VCaP (cell line): ENCODE measurements around the gene RHOT1.

Experiments used
- H3K27ac ChIP-seq: fragments of 450-650 bp; 2 replicates; pipeline ENCODE4 v1.5.1; 2017
- TF ChIP-seq, protein P1 (sequence below): fragments of 450-650 bp; conservative IDR thresholded peaks from 2 replicates; pipeline ENCODE4 v1.5.1; 2017; ENCODE audit warnings: mild to moderate bottlenecking, moderate library complexity

Gene RHOT1

DNA sequence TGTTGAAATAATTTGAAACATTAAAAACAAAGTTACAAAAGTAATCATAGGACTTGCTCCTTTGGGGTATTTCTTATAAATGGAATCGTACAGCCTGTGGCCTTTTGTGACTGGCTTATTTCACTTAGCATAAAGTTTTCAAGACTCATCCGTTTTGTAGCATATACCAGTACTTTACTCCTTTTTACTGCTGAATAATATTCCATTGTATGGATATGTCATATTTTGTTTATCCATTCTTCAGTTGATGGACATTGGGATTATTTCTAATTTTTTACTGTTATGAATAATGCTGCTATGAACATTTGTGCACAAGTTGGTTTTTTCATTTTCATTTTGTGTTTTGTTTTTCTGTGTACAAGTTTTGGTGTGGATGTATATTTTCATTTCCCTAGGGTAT, 93.3 kb downstream of the RHOT1 start:
- no peak overlapping the region for H3K27ac ChIP-seq
- TF ChIP-seq, protein P1, sequence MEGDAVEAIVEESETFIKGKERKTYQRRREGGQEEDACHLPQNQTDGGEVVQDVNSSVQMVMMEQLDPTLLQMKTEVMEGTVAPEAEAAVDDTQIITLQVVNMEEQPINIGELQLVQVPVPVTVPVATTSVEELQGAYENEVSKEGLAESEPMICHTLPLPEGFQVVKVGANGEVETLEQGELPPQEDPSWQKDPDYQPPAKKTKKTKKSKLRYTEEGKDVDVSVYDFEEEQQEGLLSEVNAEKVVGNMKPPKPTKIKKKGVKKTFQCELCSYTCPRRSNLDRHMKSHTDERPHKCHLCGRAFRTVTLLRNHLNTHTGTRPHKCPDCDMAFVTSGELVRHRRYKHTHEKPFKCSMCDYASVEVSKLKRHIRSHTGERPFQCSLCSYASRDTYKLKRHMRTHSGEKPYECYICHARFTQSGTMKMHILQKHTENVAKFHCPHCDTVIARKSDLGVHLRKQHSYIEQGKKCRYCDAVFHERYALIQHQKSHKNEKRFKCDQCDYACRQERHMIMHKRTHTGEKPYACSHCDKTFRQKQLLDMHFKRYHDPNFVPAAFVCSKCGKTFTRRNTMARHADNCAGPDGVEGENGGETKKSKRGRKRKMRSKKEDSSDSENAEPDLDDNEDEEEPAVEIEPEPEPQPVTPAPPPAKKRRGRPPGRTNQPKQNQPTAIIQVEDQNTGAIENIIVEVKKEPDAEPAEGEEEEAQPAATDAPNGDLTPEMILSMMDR = no peak

DNA sequence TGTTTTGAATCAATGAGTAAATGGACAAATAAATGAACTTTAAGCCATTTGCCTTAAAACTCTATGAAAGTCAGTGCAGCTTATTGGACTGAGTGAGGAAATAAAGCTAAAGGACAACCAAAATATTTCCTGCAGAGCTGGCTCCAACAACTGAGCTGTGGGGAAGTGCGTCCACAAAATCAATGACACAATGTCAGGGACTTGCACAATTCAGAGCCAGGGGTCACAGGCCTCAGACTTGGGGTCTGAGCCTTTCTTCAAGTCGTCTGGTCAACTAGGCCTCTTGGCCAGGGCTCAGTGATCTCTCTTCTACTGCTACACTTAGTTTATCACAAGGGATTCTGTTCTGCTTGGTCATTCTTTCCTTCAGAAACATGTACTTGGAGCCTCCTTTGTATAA, 97.2 kb downstream of the RHOT1 start:
- H3K27ac ChIP-seq = no peak overlapping the region
- TF ChIP-seq, protein P1 = no peak

GRCh38 chr17:32240750-32241149, 98.4 kb downstream of the RHOT1 start:
- TF ChIP-seq, protein P1 = no peak
- H3K27ac ChIP-seq = no peak overlapping the region

- TF ChIP-seq, protein P1 = no peak
- H3K27ac ChIP-seq = no peak overlapping the region
These were observed 99.3 kb downstream of the RHOT1 start for GRCh38 chr17:32241640-32242039.

DNA sequence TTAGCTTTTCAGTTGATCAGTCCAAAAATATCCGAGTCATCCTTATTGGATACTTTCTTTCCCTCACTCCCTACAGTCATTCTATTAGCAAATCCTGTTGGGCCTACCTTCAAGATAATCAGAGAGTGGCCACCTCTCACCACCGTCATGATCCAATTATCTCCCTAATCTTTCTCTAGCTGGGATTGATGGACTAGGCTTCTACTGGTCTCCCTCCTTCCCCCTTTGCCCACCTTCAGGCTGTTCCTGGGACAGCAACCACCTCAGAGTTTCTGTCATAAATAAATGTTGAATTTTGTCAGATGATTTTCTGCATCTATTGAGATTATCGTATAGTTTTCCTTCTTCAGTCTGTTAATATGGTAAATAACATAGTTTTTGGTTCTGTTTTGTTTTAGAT, 107.2 kb downstream of the RHOT1 start:
- TF ChIP-seq, protein P1 = no peak
- H3K27ac ChIP-seq = no peak overlapping the region

- TF ChIP-seq, protein P1 = peak; percentile 100
- H3K27ac ChIP-seq = no peak overlapping the region
These were observed 110.9 kb downstream of the RHOT1 start for GRCh38 chr17:32253117-32253611.

GRCh38 chr17:32256012-32256700, 113.9 kb downstream of the RHOT1 start:
- TF ChIP-seq, protein P1 = no peak
- no peak overlapping the region for H3K27ac ChIP-seq
